GM12878 (cell line): ENCODE results near the gene MPHOSPH6. TPM values are rescaled to one million over a fixed set of nuclear protein-coding genes. Genes with fewer than 3 reads are reported as not detected.

Source experiments
- FOXM1 ChIP-seq: IDR thresholded peaks from 2 replicates; pipeline ENCODE4 v1.6.1; 2012; ENCODE audit warnings: low read depth, mild to moderate bottlenecking, inconsistent platforms, low read length, moderate library complexity
- RFX5 ChIP-seq: IDR thresholded peaks from 2 replicates; pipeline ENCODE4 v1.6.1; 2011; ENCODE audit warnings: low read depth, low read length, improper control_type of control experiment
- YY1 ChIP-seq: IDR thresholded peaks from 2 replicates; pipeline ENCODE4 v1.6.1; 2011; ENCODE audit warnings: low read depth, mild to moderate bottlenecking, low read length
- ZBED1 ChIP-seq: IDR thresholded peaks from 2 replicates; pipeline ENCODE4 v1.6.1; 2016; ENCODE audit warnings: borderline replicate concordance
- ZNF384 ChIP-seq: IDR thresholded peaks from 2 replicates; pipeline ENCODE4 v1.6.1; 2012; ENCODE audit warnings: low read depth, mild to moderate bottlenecking, low read length, improper control_type of control experiment, borderline replicate concordance
- polyA plus RNA-seq, 11 experiments: library from polyadenylated mRNA; depleted of rRNA in 4 of 11; unstranded in 6 of 11; stranded (reverse) in 5 of 11; fragments of >200 nt; fragmentation: Nextera tagmentation in 4 of 11; fragmentation: Illumina TruSeq in 1 of 11; extraction: Ambion mirVana in 4 of 11; extraction: Trizol in 1 of 11; gene quantifications; 1 replicate in 1 of 11; 2 replicates in 10 of 11; pipeline versions ENCODE4 v1.2.1 to v1.2.3, GENCODE V29; 2011 to 2016; ENCODE audit warnings: inconsistent platforms in 2 of 11, missing spikeins in 2 of 11, low read depth in 1 of 11
- total RNA-seq, 4 experiments: library from RNA; depleted of rRNA in 3 of 4; stranded (reverse); fragments of >200 nt in 3 of 4; fragmentation: Illumina TruSeq in 1 of 4; extraction: Trizol in 1 of 4; gene quantifications; 2 replicates each; pipeline versions ENCODE4 v1.2.1 to v1.2.3, GENCODE V29; 2013 to 2021
- TF ChIP-seq, protein P1 (sequence below): fragments of 150-350 bp; IDR thresholded peaks from 2 replicates; pipeline ENCODE4 v1.6.1; 2016; ENCODE audit warnings: low read depth, low read length
- TF ChIP-seq, protein P2 (sequence below): fragments of 450-650 bp; IDR thresholded peaks from 2 replicates; pipeline ENCODE4 v1.6.1; 2017; ENCODE audit warnings: antibody characterized with exemption, mild to moderate bottlenecking, moderate library complexity
- TF ChIP-seq, protein P3 (sequence below): IDR thresholded peaks from 2 replicates; pipeline ENCODE4 v1.6.1; 2011; ENCODE audit warnings: borderline replicate concordance, low read depth, mild to moderate bottlenecking, moderate library complexity, mixed read lengths, low read length; ENCODE audit not compliant: insufficient read depth; ENCODE audit errors: extremely low read length

The MPHOSPH6 gene
- total and polyA plus RNA-seq, 10 of the 15 experiments (the other 5 are each of a cell fraction or from before 2014, with no cell fraction given): 8.9 to 39.6 (median 19.8) TPM

DNA sequence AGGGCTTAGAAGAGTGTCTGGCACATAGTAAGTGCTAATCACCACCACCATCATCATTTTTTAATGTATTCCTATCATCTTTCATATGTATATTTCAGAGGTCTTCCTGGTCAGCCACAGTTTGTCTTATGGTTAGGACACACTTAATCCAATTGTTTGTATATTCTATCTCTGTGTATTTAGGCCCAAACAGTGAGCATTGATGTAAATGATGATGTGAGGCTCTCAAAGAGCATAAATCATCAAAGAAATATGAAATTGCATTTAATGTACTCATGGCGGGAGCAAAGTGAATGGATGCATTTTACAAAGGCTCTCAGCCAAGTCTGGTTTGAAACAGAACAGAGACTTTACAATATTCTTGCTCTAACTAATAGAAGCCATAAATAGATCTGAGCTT is 24.1 kb upstream of the MPHOSPH6 start (continued):
- TF ChIP-seq, protein P1, sequence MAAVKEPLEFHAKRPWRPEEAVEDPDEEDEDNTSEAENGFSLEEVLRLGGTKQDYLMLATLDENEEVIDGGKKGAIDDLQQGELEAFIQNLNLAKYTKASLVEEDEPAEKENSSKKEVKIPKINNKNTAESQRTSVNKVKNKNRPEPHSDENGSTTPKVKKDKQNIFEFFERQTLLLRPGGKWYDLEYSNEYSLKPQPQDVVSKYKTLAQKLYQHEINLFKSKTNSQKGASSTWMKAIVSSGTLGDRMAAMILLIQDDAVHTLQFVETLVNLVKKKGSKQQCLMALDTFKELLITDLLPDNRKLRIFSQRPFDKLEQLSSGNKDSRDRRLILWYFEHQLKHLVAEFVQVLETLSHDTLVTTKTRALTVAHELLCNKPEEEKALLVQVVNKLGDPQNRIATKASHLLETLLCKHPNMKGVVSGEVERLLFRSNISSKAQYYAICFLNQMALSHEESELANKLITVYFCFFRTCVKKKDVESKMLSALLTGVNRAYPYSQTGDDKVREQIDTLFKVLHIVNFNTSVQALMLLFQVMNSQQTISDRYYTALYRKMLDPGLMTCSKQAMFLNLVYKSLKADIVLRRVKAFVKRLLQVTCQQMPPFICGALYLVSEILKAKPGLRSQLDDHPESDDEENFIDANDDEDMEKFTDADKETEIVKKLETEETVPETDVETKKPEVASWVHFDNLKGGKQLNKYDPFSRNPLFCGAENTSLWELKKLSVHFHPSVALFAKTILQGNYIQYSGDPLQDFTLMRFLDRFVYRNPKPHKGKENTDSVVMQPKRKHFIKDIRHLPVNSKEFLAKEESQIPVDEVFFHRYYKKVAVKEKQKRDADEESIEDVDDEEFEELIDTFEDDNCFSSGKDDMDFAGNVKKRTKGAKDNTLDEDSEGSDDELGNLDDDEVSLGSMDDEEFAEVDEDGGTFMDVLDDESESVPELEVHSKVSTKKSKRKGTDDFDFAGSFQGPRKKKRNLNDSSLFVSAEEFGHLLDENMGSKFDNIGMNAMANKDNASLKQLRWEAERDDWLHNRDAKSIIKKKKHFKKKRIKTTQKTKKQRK: no peak
- TF ChIP-seq, protein P2, sequence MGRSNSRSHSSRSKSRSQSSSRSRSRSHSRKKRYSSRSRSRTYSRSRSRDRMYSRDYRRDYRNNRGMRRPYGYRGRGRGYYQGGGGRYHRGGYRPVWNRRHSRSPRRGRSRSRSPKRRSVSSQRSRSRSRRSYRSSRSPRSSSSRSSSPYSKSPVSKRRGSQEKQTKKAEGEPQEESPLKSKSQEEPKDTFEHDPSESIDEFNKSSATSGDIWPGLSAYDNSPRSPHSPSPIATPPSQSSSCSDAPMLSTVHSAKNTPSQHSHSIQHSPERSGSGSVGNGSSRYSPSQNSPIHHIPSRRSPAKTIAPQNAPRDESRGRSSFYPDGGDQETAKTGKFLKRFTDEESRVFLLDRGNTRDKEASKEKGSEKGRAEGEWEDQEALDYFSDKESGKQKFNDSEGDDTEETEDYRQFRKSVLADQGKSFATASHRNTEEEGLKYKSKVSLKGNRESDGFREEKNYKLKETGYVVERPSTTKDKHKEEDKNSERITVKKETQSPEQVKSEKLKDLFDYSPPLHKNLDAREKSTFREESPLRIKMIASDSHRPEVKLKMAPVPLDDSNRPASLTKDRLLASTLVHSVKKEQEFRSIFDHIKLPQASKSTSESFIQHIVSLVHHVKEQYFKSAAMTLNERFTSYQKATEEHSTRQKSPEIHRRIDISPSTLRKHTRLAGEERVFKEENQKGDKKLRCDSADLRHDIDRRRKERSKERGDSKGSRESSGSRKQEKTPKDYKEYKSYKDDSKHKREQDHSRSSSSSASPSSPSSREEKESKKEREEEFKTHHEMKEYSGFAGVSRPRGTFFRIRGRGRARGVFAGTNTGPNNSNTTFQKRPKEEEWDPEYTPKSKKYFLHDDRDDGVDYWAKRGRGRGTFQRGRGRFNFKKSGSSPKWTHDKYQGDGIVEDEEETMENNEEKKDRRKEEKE: no peak
- TF ChIP-seq FOXM1: no peak
- no peak for TF ChIP-seq RFX5
- TF ChIP-seq, protein P3, sequence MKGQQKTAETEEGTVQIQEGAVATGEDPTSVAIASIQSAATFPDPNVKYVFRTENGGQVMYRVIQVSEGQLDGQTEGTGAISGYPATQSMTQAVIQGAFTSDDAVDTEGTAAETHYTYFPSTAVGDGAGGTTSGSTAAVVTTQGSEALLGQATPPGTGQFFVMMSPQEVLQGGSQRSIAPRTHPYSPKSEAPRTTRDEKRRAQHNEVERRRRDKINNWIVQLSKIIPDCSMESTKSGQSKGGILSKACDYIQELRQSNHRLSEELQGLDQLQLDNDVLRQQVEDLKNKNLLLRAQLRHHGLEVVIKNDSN: no peak
- TF ChIP-seq ZNF384: no peak
- TF ChIP-seq YY1: no peak
- no peak for TF ChIP-seq ZBED1
